ENCODE results near the gene CFAP100.

CFAP100 gene

DNA sequence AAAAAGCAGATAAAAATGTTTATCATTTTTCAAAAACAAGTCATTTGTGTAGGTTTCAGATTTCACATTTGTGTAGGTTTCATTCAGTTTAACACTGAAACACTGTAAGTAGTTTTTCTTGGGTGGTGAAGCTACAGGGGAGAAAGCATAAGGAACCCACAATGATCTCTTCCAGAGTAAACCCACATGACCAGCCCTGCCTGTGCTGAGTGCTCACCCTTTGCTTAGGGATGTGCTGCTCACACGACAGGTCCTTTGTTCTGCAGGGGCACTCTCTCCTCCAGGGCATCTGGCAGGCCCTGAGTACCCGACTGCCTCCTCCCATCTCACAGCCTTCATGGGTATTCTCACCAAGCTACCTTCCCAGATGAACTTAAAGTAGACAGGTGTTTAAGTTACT, 52.1 kb downstream of the CFAP100 start:
- DNase-seq = no peak

DNA sequence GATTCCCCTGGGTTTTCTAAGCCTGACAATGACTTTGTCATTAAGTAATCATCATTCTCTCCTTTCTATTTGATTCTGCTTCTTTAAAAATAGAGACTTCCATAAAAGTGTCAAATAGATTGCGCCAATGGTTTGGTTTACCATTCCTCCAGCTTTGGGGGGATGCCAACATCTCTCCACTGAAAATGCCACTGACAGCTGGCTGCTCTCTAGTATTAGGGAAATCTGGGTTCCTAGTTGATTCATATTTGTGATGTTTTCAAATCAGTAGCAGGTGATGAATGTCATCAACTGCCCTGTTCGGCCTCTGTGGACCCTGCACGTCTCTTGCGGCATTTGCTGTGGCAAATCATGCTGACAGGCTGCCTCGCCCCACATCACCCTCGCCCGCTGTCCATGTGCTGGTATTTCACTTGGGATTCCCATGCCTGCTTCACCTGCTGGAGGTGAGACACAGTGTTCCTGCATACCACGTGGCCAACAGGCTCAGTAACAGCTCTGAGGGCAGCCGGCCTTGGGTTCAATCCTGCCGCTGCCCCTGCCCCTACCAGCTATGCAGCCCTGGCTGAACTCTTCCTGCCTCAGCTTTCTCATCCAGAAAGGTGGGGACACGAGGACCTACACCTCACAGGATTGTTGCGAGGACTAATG, 52.9 kb downstream of the CFAP100 start:
- DNase-seq = no peak

DNA sequence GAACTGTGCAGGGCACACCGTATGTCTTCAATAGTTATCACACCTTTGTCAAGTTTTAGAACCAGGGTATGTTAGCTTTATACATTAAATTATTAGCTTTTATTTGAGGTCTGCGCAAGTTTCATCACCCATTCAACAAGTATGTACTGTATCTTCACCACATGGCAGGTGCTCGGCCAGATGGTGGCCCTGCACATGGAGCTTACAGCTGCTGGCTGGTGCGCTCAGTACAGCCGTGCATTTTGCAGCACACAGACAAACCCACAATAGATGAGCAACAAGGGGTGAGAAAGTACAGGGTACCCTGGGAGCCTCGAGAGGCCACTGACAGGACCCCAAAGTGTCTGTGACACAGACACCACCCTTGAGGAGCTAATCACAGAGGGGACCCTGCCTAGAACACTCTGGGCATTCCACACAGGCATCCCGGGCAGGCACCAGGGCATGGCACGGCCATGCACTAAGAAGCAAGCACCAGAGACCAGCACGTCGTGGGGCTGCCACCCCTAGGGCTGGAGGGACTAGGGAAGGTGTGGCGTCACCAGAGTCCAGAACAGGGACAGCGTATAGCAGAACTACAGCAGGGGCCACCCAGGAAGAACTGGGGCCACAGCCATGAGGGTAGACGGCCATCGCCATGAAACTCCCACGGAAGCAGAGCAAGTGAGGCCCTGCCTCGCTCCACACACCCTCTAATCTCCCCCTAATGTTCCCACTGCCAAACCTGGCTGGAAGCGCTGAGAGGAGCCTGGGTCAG, 53.6 kb downstream of the CFAP100 start:
- DNase-seq = no peak

DNA sequence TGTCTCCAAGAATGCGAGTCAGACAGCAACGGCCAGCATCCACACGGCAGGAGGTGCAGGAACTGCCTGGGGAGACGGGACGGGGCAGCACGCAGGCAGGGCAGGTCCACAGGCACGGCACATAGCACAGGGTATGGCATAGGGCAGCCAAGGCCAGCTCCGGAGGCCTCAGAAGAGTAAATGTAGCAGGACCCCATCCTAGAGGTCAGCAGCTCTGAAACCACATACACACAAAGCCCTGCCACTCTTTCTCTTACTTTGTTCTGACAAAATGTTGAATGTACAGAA, 54.1 kb downstream of the CFAP100 start:
- no peak for DNase-seq

DNA sequence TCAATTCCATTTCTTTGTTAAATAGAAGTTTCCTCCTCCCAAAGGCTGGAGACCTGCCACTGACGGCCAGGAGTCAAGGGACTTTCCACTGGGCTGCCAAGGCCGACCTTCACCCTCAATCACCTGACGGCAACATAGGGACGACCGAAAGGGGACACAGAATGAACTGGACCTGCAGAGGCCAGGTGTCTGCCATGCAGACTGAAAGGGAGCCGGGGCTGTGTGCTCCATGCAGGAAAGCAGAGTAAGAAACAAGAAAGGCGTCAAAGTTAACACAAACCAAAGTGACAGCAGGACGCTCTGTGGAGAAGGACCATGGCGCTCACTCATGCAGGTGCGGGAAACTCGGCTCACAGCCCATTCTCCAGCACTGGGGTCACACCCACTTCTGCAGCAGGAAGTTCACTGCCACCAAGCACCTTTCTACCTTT, 54.9 kb downstream of the CFAP100 start:
- no peak for DNase-seq

DNA sequence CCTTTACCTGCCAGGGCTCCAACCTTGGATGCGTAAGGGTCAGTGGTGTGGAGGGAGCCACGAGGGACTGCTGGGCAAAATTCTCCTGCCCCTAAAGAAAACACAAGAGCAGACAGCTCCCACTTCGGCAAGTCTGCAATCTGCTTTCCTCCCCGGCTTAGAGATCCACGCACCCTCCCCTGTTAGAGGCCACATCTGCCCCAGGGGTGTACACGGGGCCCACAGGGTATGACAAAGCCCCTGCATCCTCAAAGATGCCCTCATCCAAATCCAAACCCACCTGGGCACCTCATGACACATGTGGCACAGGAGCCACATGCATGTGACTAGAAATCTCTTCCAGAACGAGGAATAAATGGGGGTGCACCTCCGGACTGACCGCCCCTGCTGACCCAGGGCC, 55.5 kb downstream of the CFAP100 start:
- DNase-seq = no peak

DNA sequence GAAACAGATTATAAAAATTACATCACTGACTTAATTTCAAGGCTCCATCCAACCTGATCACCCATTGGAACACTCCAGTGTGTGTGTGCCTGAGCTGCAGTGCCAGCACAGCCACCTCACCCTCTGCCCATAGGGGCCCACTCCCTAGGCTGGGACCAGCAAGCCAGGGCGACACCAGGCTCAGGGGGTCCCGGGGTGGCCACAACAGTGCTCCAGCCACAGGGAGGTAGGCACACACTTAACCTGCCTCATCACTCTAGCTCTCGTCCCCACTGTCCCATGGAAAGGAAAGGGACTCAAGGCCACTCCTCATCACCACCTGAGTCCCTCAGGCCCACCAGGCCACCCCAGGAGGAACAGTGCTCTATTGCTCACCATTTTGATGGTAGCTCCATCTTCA, 56.0 kb downstream of the CFAP100 start:
- no peak for DNase-seq

DNA sequence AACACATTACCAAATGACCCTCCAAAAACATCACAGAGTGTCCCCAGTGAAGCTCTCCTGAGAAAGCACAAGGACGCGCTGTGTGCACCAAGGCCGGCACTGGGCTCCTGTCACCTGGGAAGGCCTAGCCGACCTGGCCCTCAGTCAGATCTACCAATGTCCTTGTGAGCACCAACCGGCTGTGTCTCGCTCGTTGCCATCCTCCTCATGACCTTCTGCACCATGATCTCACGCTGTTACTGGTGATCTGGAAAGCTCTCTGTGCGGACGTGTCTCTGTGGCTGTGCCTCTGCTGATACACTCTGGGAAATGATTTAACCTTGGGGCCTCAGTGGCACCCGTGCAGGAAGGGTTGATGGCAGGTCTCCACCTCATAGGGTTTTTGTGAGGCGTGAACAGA, 56.8 kb downstream of the CFAP100 start:
- no peak for DNase-seq

DNA sequence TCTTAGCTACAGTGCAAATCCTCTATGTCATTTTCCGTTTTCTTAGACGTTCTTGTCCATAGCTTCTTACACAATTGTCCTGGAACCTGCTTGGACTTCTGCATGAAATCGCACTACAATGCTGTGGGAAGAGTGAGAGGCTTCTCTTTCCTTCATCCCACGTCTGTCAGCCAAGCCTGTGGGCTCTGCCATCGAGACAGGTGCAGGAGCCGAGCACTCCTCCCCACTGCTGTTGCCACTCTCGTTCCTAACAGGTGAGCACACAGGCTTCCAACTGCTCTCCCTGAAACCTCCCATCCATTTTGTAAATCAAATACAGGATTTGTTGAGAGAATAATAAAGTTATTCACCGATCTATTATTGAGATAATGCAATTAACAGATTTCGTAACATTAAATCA, 57.5 kb downstream of the CFAP100 start:
- DNase-seq = no peak

DNA sequence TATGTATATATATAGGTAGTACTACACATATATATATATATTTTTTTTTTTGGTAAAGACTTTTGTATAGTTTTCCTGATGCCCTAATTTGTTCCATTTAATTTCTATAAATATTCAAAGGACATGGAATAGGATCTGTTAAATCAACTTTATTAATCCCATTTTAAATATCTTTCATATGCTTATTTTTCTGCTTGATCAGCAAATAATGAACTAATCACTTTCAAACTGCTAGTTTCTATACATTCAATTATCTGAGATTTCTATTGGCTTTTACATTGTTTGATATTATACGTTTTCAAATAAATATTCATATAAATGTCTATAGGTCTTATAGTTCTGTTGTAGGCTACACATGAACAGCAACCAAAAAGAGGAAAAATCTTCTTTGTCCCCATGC, 59.3 kb downstream of the CFAP100 start:
- DNase-seq = no peak

DNA sequence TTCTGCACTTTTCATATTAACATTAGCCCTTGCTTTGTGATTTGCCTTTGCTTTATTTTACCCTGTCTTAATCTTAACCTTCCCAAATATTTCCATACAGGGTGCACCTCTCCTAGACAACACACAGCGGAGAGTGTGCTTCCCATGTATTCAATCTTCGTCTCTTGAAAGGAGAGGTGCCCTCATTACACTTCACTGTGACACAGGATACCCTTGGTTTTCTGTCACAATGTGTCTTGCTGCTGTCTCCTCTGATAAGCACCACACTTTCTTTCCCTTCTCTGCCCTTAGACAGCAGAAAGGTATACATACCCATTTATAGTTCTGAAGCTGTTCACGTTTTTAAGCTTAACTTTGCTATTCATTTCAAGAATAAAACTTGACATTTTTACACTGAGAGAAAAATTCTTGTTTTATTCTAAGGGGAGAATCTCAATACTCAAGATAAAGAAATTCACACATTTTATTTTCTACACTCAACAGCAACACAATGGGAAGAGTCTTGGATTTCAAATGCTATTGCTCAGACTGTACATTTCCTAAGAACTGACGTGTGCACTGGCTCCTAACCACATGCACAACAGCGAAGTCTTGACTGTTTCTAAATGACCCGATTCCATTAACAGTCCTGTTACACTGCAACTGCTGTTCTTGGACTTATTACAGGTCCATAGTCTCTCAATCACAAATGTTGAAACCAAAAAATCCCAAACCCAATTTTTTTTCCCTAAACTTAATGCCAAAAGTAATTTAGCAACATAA, 59.9 kb downstream of the CFAP100 start:
- DNase-seq = no peak

DNA sequence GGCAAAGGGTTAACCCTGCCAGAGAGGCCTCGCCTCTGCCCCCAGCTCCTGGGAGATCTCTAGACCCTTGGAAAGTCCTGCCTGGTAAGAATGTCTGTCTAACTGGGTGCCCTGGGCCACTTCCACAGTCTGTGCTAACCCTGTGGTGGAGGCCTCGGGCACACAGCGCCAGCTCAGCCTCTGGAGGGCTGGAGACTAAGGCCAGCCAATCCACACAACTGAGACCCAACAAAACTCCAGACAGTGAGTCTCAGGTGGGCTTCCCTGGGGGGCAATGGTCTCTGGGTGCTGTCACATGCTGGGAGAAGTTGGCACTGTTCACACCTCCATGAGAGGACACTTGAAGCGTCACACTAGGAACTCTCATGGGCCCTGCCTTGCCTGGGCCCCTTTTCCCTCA, 61.5 kb downstream of the CFAP100 start:
- DNase-seq = no peak

DNA sequence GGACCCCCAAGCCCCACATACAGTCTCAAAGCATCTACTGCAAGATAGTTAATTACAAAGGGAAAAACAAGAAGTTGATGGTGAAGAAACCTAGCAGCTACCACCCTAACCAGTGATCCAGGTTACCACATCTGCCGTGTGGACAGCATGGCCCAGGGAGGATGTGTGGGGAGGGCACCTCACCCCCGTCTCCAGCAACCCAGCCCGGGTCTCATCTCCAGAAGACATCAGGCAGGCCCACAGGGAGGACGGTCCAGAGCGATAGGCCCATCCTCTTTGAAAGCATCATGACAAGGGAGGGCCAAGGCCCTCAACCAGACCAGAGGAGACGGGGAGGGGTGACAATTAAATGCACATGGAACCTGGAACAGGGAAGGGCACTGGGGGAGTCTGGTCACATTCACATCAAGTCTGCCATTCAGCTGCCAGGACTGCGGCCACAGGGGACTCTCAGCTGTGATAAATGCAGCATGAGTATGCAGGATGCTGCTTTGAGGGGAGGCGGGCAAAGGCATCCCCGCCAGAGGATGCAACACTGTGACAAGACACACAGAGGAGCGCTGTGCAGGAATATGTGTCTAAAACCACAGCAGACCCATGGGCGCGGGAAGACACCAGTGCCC, 62.2 kb downstream of the CFAP100 start:
- no peak for DNase-seq

DNA sequence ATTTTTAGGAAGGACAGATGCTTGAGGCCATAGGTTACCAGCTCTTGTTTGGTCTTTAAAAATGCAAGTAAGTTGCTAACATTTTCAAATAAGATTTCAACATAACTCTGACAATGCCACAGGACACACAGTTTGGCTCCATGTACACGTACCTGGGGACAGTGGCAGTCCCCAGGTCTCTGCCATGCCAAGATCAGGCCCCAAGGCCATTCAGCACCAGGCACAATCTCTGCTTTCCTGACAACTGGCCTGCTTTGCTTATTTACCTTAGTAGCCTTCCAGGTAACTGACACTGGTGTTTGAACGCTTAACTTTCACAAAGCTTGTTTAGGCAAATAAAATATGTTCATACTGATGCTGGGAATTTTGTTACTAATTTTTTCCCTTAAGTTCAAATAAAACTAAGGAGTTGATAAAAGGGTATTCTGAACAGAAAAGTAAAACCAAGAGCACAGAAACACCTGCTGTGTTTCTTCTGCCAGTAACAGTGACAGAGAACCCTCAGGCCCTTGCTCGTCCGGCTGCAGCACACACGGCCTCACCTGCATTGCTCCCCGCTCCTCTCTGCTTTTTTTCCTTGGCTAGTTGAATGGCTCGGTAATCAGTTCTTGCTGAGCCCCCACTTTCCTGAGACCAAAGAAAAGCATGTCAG, 64.5 kb downstream of the CFAP100 start:
- DNase-seq = no peak

DNA sequence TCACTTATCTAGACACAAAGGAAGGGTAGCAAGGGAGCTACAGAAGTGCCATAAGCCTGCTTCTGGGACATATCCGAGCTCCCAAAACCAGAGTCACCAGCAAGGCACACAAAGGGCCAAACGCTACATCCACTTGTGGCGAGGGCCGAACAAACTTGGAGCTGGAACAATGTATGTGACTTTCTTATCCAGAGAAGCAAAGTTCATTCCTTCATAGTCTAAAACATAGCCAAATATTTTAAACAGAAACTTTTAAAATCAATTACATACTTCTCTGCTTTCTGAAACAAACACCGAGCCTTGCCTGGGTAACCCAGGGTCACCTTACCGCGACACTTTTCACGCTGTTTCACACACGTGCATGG, 65.0 kb downstream of the CFAP100 start:
- no peak for DNase-seq

DNA sequence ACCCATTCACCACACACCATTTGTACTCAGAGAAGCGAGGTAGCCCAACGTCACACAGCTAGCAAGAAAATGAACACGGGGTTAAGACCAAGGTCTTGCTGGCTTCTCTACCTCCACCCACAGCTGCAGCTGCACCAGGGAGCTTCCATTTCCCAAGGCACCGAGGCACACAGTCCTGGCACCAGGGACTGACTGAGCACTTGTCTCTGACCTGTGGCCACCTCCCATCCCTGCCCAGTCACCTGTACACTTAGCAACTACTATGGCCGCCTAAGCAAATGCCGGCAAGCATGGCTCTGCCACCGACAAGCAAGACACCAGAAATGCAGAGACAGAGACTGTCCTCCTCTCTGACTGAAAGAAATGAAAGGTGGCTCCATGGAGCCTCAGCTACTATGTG, 65.7 kb downstream of the CFAP100 start:
- no peak for DNase-seq

DNA sequence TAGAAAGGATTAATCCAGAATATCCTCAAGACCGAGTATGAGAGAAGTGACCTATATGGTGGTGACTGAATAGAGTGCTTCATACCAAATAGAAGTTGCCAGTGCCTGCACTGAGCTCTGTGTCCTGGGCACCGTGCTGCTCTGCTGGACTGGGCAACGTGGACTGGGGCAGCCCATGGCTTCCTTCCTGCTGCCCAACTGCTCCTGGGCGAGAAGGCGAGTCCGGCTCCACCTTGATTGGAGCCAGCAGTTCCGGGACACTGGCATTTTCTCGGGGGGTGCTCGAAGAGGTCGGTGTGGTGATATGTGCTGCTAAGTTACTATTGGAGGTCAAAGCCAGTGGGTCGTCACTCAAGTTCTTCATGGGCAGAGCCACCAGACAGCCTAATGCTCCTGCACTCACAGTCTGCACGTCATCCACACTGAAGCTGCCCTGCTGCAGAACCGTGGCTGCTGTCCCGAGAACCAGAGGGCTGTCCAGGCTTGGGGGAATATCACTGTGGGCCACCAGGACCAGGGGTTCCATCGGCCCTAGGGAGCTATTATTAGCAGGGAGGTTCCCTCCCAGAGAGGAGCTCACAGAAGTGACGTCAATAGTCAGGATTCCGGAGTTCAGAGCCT, 66.9 kb downstream of the CFAP100 start:
- DNase-seq = no peak

DNA sequence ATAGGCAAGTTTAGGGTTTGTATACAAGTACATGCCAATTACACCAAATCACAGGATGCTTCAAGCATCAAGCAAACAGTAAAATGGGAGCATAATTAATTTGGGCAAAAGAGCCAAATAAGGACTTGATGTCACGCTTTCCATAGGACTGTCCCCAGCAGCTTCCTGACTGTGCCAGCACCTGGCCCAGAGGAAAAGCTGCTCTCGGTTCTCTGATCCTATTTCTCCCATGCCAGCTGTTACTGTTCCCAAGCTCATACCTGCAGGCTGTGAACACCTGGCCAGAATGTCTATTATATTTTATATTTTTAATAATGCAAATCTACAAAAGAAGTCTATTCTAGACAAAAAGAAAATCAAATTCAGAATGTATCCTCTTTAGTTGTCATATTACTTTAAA, 68.8 kb downstream of the CFAP100 start:
- DNase-seq = no peak

DNA sequence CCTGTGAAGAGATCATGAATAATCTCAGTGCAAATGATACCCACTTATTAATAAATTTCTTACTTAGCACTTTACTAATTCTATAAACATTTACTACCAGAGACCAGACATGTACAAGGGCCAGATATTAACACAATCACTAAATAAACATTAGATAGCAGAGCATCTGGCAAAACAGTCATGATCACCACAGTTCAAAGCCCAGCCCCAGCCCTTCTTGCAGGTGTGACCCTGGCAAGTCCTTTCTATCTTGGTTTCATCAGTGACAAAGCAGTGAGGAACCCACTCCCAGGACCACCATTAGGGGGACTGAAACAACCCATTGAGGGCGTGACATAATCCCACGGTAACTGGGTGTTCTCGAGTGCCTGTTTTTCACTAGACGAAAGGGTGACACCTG, 69.4 kb downstream of the CFAP100 start:
- DNase-seq = no peak

DNA sequence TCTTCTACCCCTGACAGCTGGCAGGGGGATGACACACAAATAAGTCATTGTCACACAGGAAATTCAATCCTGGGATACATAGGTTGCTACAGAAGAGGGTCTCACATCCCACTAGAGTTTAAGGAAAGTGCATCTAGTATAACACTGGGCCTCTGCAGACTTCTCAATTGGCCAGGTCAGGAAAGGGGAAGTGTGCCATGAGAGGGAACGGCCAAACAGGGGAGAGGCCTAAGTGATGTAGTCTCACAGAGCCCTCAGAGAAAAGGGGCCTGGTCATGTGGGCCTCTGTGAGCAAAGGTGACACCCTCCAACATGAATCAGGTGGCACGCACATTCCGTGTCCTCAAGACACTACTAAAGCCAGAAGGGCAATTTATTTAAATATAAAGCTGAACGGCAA, 69.8 kb downstream of the CFAP100 start:
- DNase-seq = peak in 1 of 2 experiments; percentile 10

DNA sequence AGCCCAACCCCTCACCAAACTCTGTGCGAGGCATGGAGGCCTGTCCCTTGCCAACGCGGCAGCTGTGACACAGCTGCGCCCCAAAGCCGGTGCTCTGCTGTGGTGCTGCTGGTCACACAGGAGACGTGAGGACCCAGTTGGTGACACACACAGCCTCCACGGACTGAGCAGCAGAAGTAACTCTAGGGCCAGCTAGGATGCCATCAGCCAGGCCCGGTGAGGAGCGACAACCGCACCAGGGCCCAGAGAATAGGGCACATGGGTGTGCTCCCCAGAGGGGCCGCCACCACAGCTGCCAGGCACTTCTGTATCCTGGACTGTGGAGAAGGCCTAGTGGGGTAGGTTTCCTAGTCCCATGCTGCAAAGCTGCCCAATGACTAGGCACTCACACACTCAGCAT, 70.3 kb downstream of the CFAP100 start:
- DNase-seq = no peak

DNA sequence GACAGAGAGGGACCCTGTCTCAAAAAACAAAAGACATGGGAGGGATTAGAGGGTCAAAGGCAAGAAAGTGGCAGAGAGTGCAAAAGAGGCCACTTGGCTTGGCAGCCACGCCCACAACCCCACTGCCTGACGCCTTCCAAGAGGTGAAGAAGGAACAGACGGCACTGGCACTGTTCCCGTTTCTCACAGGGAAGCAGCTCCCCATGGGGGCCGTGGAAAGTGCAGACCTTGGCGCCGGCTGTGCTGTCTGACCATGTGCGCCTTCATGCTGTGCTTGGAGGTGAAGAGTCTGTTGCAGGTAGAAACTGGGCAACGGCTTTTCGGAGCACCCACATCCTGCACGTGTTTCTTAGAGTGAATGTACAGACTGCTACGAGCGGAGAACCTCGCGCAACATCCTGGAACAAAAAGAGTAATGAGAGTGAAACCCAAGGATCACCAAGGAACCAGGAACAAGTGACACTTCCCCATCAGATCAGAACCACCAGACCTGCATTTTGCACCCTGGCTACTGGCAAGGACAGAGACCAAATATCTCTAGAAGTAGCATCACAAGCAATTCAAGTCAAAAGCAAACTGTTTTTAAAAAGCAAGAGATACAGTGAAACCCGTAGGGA, 71.3 kb downstream of the CFAP100 start:
- DNase-seq = no peak
